ENCODE measurements around the gene POGLUT3. TPM values are rescaled to one million over a fixed set of nuclear protein-coding genes. Genes with fewer than 3 reads are reported as not detected.

The POGLUT3 gene
- total and polyA plus RNA-seq, 2 experiments from 2014 or later, result 8.5 to 18.8 TPM

DNA sequence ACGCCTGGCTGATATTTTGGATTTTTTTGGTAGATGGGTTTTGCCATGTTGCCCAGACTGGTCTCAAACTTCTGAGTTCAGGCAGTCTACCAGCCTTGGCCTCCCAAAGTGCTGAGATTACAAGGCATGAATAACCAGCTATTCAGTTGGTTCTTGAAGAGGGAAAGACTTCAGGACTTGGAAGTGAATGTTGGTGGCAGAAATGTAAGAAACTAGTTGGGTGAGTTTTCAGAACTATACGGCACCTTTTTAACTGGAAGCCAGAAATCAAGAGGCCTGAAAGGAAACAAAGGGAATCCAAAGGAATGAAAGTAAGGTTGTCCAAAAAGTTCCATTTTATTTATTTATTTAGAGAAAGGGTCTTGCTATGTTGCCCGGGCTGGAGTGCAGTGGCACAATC lies 2.9 kb downstream of the POGLUT3 start:
- Histone ChIP-seq H3K36me3 (peaks cover 4% of the 10 kb centered on the region), H3K4me3 (no peak overlapping the region), H3K27me3 (no peaks in the 10 kb centered on the region), H3K27ac (no peak overlapping the region), H3K4me1 (ENCODE audit: low read depth) (peaks cover 7% of the 10 kb centered on the region), H3K9me3 (ENCODE audit: low read depth) (no peaks in the 10 kb centered on the region)
- TF ChIP-seq, protein P1, sequence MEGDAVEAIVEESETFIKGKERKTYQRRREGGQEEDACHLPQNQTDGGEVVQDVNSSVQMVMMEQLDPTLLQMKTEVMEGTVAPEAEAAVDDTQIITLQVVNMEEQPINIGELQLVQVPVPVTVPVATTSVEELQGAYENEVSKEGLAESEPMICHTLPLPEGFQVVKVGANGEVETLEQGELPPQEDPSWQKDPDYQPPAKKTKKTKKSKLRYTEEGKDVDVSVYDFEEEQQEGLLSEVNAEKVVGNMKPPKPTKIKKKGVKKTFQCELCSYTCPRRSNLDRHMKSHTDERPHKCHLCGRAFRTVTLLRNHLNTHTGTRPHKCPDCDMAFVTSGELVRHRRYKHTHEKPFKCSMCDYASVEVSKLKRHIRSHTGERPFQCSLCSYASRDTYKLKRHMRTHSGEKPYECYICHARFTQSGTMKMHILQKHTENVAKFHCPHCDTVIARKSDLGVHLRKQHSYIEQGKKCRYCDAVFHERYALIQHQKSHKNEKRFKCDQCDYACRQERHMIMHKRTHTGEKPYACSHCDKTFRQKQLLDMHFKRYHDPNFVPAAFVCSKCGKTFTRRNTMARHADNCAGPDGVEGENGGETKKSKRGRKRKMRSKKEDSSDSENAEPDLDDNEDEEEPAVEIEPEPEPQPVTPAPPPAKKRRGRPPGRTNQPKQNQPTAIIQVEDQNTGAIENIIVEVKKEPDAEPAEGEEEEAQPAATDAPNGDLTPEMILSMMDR (IDR thresholded peaks at IDR 0.05; ENCODE audit: low read depth, low read length), result no peak
- DNase-seq (ENCODE audit: low read depth in 1 of 2, low spot score in 1 of 2), result no peak

DNA sequence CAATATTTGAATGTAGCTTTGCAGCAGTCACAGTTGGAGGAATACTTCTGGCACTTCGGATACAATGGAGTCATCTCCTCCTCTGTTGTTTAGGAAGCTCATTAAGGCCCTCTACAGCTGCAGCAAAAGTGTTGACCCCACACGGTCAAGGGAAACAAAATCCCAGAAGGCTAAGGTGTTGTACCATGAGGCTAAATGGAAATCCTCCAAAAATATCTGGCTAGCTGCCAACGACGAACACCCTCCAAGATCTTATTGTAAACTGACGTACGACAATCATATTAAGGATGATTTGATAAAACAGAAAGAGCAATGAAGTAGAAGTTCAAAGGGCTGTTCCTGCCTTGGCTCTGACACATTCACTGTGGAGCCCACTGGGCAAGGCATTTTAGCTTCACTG lies 4.0 kb downstream of the POGLUT3 start:
- no peaks in the 10 kb centered on the region for H3K27me3 ChIP-seq
- no peak overlapping the region for H3K27ac ChIP-seq
- TF ChIP-seq, protein P1 (IDR thresholded peaks at IDR 0.05; ENCODE audit: low read depth, low read length), result no peak
- DNase-seq (ENCODE audit: low read depth in 1 of 2, low spot score in 1 of 2), result no peak
- H3K4me1 ChIP-seq (ENCODE audit: low read depth), result peaks cover 5% of the 10 kb centered on the region
- peaks cover 6% of the 10 kb centered on the region for H3K36me3 ChIP-seq
- H3K4me3 ChIP-seq, result no peak overlapping the region
- H3K9me3 ChIP-seq (ENCODE audit: low read depth), result no peaks in the 10 kb centered on the region

- peaks cover 6% of the 10 kb centered on the region for H3K36me3 ChIP-seq
- no peaks in the 10 kb centered on the region for H3K27me3 ChIP-seq
- H3K4me3 ChIP-seq, result no peak overlapping the region
- TF ChIP-seq, protein P1 (IDR thresholded peaks at IDR 0.05; ENCODE audit: low read depth, low read length), result no peak
- no peak for DNase-seq (ENCODE audit: low read depth in 1 of 2, low spot score in 1 of 2)
- H3K4me1 ChIP-seq (ENCODE audit: low read depth), result peaks cover under 1% of the 10 kb centered on the region
- no peaks in the 10 kb centered on the region for H3K9me3 ChIP-seq (ENCODE audit: low read depth)
- H3K27ac ChIP-seq, result no peak overlapping the region
Observed at GRCh38 chr11:108491936-108492335, 6.2 kb downstream of the POGLUT3 start.

DNA sequence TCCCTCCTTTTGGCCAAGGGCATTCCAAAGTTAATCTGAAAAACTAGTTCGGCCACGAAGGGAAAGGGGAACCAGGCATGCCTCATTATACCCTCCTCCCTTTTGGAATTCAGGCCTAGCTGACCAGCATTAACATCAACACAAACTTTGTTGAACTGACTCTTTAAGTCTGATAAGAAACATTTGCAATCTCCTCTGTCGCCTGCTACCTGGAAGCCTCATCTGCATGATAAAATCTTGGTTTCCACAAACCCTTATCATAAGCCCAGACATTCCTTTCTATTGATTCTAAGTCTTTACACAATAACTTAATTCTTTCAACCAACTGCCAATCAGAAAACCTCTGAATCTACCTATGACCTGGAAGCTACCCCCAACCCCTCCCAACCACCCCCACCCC lies 11.4 kb downstream of the POGLUT3 start:
- TF ChIP-seq, protein P1 (IDR thresholded peaks at IDR 0.05; ENCODE audit: low read depth, low read length), result no peak
- Histone ChIP-seq H3K9me3 (ENCODE audit: low read depth) (no peaks in the 10 kb centered on the region), H3K27me3 (no peaks in the 10 kb centered on the region), H3K4me3 (no peak overlapping the region), H3K27ac (no peak overlapping the region), H3K4me1 (ENCODE audit: low read depth) (peaks cover 5% of the 10 kb centered on the region), H3K36me3 (peaks cover 16% of the 10 kb centered on the region)
- no peak for DNase-seq (ENCODE audit: low read depth in 1 of 2, low spot score in 1 of 2)

DNA sequence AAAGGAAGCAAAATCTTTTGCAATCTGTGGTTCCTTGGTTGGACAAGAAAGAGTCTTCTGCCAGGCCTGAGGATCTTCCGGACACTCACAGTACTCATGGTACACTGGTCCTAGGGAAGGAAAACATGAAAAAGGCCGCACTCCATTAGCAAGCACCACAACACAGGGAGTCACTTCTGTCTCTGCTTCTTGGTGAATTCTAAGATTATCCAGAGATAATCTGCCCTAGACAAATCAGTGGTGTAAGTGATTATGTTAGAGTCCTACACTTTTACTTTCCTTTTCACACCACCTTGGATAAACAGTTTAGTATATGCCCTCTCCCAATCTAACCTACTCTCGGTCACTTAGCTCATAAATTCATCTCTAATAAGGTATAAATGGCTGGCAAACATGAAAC lies 11.9 kb downstream of the POGLUT3 start:
- H3K36me3 ChIP-seq, result peaks cover 17% of the 10 kb centered on the region
- no peaks in the 10 kb centered on the region for H3K9me3 ChIP-seq (ENCODE audit: low read depth)
- H3K27ac ChIP-seq, result no peak overlapping the region
- H3K4me1 ChIP-seq (ENCODE audit: low read depth), result peaks cover 5% of the 10 kb centered on the region
- TF ChIP-seq, protein P1 (IDR thresholded peaks at IDR 0.05; ENCODE audit: low read depth, low read length), result no peak
- no peak overlapping the region for H3K4me3 ChIP-seq
- no peak for DNase-seq (ENCODE audit: low read depth in 1 of 2, low spot score in 1 of 2)
- H3K27me3 ChIP-seq, result no peaks in the 10 kb centered on the region

- Histone ChIP-seq H3K4me3 (no peak overlapping the region), H3K9me3 (ENCODE audit: low read depth) (no peaks in the 10 kb centered on the region), H3K27me3 (no peaks in the 10 kb centered on the region), H3K27ac (no peak overlapping the region), H3K36me3 (peaks cover 13% of the 10 kb centered on the region), H3K4me1 (ENCODE audit: low read depth) (peaks cover 5% of the 10 kb centered on the region)
- TF ChIP-seq, protein P1 (IDR thresholded peaks at IDR 0.05; ENCODE audit: low read depth, low read length), result no peak
- no peak for DNase-seq (ENCODE audit: low read depth in 1 of 2, low spot score in 1 of 2)
Observed at GRCh38 chr11:108483163-108483562, 15.0 kb downstream of the POGLUT3 start.
